Measurements from ENCODE around the gene LRP8.

LRP8 gene

DNA sequence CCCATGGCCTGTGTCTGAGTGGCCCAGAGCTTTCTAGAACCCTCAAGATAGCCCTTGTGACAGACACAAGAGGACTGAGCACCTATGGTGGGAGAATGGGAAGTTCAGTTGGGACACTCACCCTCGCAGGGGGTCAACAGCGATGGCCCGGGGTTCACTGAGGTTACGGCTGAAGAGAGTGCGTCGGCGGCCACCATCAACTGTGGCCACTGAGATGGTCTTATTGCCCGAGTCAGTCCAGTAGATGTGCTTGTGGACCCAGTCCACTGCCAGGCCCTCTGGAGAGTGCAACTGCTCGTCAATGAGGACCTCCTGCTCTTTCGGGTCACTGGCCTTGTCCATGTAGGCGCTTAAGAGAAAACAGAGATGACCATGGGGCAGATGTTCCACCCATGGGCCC, 63.8 kb downstream of the LRP8 start:
- no peak for DNase-seq

DNA sequence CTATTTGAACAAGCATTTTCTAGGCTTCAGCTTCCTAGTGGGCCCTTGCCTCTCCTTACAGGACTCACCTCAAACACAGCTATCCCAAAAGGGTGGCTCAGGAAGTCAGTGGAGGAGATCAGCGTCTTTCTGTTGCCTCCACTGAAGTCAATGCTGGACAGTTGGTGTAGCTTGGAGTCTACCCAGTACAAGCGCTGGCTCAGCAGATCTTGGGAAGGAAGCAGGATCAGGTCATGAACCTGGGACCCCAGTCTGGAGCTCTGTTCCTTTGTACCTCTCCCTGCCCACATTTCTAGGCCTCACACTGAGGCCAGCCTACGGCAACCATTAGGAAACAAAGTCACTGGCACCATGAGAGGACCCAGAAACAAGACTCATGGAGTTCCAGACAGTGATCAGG, 65.9 kb downstream of the LRP8 start:
- no peak for DNase-seq

DNA sequence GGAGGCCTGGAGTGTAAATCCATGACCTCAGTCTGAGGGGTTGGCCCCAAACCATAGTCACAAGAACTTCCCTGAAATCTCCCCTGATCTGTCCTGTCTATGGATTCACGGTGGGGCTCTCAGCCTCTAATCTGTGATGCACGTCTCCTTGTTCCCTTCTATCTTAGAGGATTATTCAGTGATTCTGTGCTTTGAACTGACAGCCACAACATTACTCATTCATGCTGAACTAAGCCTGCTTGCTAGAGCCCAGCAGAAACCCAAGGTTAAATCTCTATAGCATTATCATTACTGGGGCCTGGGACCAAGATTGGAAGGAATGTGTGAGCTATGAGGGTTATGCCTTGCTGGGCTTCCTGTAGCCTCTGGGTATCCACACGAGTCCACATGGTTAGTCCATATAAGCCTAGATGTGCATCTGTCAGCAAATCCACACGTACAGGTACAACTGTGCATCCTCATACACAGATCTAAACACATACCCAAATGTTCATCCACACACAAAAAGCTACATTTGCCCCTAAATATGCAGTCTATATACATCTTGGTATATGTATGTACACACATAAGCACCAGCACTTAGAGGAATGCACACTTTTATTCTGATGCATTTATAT, 67.1 kb downstream of the LRP8 start:
- DNase-seq: no peak

- no peak for DNase-seq
Observed at GRCh38 chr1:53259932-53260331, 67.9 kb downstream of the LRP8 start.

DNA sequence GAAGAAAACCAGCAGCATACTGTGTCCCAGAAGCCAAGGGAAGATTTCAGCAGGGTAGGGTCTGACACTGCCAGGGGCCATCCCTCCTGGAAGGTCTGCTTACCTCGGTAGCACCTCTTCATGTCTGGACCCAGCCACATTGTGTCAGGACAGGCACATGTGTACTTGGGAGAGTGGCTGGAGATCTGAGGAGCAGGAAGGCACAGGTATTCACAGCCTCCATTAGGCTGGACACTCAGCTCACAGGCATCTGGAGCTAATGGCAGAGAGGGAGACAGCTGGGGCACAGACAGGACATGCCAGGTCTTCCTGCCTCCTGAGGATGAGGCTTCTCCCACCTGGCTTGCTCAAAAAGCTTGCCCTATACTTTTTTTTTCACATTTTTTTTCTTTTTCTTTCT, 69.7 kb downstream of the LRP8 start:
- DNase-seq: no peak

DNA sequence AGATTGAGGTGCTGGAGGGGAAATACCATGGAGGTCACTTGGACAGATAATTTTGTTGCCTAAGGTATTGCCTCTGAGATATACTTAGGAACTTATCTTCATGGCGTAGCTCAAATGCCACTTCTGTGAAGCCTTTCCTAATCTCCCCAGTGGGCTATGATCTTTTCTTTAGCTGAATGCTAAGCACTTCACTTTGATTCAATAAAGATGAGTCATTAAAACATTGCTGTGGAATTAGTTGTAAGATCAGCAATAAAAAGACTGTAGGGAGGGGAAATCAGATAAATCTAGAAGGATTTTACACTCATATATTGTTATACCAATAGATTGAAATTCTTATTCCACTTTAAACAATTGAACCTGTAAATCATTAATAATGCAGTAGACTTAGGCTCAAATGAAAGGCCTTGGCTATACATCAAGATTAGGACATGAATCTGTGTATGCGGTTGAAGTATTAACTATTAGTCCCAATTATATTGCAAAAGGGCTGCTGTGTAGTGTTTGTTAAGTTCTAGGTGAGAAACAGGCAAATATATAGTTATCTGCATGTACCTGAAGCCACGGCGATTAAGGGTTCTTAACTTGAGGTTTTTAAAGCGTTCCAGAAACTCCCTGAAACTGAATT, 70.3 kb downstream of the LRP8 start:
- DNase-seq: no peak

DNA sequence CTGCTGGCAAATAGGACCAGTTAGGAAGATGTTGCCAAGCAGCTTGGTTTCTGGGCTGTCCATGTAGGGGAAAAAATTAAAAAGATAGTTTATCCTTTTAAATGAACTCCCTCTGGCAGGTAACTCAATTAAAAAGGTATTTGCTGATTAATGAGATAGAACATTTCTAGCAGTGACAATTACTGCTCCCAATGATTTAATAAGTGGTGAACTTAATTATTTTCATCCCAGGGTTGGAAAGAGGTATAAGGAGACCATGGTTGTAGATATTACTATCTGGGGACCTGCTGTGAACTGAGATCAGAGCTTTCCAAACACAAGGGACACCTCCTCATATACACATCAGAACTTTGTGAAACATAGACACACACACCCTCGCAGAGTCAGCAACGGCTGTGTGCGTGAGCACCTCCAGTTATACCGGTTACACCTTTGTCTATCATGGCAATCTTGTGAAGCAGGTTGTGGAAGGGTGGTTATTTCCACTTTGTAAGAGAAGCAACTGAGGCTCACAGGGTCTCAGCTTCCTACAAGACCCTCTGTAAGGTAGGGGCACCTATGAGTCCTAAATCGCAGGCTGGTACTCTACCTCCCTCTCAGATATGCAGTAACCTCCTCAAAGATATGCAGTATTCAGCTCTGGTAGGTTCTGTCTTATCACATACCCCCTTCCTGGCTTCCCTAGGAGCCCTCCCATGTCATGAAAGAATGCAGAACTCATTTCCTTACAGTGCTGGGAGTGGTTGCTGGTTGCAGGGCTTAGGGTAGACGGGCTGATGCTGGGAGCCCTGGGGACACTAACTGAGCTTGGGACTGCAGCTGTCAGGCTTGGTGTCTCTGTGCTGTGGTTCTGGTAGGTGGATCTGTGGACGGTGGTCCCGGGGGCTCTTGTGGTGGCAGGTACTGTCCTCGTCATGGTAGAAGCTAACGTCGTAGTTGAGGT, 71.1 kb downstream of the LRP8 start:
- DNase-seq: no peak

DNA sequence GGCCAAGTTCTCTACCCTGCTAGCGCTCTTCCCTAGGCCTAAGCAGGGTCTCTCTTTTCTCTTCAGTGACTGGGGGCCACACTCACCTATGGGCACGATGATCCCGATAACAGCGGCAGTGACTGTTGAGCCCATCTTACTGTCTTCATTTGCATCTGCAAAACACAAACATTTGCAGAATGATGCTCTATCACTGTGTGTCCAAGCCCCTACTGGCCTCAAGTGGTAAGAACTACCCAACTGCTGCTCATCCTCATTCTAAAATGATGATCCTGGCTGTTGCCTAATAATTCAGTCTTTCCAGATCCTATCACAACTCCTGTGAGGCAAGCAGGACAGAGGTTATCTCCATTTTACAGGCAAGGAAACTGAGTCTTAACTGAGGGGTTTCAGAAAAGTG, 72.8 kb downstream of the LRP8 start:
- no peak for DNase-seq

DNA sequence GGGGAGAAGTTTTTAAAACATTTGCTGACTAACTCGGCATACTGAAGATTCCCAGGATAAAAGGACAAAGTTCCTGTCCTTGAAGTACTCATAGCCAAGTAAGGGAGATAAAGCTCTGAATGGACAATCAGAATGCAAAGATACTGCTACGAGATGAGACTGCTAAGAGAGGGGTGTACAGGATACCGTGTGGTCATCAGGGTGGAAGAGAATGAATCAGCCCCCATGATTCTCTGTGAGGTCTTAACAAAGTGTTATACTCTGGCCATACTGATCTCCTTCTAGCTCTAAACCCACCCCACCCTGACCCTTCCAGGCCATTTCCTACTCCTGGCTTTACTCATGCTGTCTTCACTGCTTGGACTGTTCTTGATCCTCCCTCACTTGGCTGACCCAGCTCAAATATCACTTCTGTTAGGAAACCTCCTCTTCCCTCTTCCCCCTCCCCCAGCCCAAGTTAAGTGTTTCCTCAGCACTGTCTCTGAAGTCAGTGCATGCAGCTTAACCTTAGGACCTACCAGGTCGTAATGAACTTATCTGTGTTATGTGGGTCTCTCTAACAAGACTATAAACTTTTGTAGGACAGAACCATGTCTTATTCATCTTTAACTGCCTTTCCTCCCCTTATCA, 73.7 kb downstream of the LRP8 start:
- no peak for DNase-seq

- no peak for DNase-seq
Observed at GRCh38 chr1:53250325-53250724, 77.5 kb downstream of the LRP8 start.

DNA sequence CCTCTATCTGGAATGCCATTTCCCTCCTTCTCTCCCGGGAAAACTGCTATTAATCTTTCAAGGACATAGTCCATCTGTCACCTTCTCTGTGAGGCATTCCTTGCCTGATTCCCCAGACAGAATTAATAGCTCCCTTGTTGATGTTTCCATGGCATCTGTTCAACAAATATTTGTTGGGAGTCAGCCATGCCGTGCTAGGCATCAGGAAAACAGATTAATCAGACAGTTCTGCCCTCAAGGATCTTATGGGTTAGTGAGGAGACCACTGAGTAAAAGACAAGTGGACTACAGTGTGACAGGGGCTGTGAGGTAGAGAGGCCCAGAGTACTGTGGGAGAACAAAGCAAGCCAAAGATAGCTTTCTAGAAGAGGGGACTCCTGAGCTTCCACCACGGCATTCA, 78.2 kb downstream of the LRP8 start:
- no peak for DNase-seq

DNA sequence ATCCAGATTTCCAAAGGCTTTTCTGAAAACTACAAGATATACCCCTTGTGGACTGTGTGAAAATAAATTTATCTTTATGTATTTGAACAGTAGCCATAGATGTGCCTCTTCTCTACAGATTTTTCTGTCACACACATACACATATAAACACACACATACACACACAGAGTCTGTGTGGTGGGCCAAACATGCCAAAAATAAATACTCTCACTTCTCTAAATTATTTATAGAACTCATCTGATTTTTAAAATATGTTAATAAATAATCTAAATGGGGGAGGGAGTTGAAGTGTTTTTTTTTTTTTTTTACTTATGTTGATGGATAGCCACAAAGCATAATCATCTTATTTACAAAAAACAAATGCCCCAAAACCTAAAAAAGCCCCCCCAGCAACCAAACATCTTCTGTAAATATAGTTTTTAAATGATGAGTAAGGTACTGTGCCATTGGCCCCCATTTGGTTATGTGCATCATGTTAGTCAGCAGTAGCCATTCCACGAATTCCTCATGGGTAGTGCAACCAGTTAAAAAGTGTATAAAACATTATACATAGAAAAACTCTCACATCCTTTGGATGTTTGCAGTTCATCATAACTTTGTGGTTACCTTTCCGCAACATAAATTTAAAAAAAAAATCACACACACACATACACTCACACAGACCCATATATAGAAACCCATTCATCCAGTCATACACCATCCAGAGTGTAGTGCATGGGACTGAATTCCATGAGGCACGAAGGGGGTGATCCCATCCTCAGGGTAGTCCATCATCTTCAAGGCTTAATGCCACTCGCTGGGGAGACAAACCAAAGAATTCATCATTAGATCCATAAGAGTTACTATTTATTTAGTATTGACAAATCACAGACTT, 81.4 kb downstream of the LRP8 start:
- no peak for DNase-seq

GRCh38 chr1:53244141-53244540, 83.7 kb downstream of the LRP8 start:
- DNase-seq: no peak

GRCh38 chr1:53242381-53242780, 85.5 kb downstream of the LRP8 start:
- DNase-seq: no peak

DNA sequence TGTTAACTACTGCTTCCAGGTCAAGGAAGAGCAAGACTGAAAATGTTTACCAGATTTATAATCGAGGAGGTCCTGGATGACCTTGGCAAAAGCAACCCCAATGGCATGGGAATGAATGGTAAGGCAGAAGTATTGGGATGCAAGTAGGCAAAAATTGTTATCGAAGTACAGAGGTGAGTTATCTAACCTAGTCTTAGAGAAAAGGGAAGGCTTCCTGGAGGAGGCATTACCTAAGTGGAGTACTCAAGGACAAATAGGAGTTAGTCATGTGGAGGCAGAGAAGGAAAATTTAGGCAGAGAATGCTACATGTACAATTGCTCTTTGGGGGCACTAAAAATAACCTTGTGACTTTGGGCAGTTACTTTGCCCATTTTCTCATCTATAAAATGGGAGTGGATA, 86.0 kb downstream of the LRP8 start:
- DNase-seq: no peak

- peak; percentile 34 to 96 (median 91) for DNase-seq
Observed at GRCh38 chr1:53238197-53239155, 89.4 kb downstream of the LRP8 start, which contains the start of gene MAGOH. Gene MAGOH, minus strand, starts transcription at chr1:53238518. Its CDS starts 70 bp downstream, at chr1:53238448.

DNA sequence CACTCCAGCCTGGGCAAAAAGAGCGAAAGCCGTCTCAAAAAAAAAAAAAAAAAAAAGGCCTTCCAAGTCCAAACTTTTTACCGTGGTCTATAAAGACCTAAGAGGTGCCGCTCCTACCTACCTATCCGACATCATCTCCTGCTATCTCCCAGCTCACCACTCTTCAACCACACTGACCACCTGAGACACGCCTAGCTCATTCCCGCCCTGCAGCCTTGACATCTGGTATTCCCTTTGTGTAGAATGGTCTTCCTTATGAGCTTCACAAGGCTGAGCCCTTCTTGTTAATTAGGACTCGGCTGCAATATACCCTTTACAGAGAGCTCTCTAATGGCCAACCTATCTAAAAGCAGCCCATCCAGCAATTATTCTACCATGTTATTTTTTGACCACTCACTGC, 90.2 kb downstream of the LRP8 start:
- no peak for DNase-seq

GRCh38 chr1:53220962-53221286, 106.9 kb downstream of the LRP8 start:
- no peak for DNase-seq

GRCh38 chr1:53220171-53220961, 107.5 kb downstream of the LRP8 start, which contains the start of gene CZIB:
Gene CZIB, minus strand, starts transcription at chr1:53220634. Its CDS starts 59 bp downstream, at chr1:53220575.
- peak; percentile 57 to 97 (median 85) for DNase-seq
